ENCODE measurements around the gene BZW2.

BZW2 gene

DNA sequence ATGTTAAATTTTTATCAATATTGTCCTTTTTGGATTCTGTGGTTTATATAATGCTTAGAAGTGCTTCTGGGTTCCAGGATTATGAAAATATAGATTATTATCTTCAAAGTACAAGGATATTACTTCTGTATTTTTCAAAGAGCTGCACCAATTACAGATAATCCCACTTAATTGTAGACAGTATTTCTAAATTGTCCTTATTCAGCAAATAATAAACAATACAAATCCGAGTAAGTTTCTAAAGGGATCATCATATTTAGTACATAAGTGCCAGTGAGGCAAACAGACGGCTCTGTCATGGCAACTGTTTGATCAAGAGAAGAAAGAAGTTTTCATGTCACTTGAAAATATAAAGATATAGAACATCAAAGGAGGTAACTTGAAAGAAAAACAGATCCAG, 19.6 kb upstream of the BZW2 start:
- TF ChIP-seq, protein P1, sequence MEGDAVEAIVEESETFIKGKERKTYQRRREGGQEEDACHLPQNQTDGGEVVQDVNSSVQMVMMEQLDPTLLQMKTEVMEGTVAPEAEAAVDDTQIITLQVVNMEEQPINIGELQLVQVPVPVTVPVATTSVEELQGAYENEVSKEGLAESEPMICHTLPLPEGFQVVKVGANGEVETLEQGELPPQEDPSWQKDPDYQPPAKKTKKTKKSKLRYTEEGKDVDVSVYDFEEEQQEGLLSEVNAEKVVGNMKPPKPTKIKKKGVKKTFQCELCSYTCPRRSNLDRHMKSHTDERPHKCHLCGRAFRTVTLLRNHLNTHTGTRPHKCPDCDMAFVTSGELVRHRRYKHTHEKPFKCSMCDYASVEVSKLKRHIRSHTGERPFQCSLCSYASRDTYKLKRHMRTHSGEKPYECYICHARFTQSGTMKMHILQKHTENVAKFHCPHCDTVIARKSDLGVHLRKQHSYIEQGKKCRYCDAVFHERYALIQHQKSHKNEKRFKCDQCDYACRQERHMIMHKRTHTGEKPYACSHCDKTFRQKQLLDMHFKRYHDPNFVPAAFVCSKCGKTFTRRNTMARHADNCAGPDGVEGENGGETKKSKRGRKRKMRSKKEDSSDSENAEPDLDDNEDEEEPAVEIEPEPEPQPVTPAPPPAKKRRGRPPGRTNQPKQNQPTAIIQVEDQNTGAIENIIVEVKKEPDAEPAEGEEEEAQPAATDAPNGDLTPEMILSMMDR (conservative IDR thresholded peaks at IDR 0.05; ENCODE audit: low read depth), result no peak
- ChIA-PET POLR2A (ENCODE audit: low non-redundant PET) (no interaction called here), CTCF (no interaction called here)
- no peak overlapping the region for H3K27ac ChIP-seq
- DNase-seq (ENCODE audit: low spot score), result no peak

DNA sequence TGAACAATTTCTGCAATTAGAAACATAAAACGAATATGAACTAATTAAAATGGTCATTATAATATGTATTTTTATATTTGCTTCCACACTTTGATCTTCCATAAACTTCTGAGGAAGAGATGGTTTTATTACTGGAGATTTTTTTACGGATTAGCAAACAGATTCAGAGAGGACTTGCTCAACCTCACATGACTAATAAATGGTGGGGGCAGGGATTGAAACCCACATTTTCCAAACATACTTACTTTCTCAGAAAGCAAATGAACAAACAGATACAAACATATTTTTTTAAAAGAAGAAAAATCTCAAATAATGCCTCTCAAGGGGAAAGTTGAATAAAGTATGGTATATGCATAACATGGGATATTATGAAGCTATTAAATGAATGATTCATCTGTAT, 18.7 kb upstream of the BZW2 start:
- CTCF ChIA-PET, result no interaction called here
- POLR2A ChIA-PET (ENCODE audit: low non-redundant PET), result no interaction called here
- no peak overlapping the region for H3K27ac ChIP-seq
- TF ChIP-seq, protein P1 (conservative IDR thresholded peaks at IDR 0.05; ENCODE audit: low read depth), result no peak
- DNase-seq (ENCODE audit: low spot score), result peak; percentile 33

DNA sequence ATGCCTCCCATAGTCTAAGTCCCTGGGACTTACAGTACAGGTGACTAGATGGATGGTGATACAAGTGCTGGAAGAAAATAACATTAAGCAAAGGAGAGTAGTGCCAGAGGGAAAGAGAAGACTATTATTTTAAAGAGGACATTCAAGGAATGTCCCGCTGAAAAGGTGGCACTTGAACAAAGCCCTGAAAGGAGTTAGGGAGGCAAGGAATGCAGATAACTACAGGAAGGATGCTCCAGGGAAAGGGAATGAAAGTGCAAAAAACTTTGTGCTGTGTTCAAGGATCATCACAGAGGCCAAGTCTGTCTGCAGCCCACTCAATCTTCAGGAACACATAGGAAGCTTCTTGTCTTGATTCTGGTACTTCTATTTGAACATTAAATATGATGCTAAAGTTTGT, 15.3 kb upstream of the BZW2 start:
- TF ChIP-seq, protein P1 (conservative IDR thresholded peaks at IDR 0.05; ENCODE audit: low read depth), result no peak
- no peak for DNase-seq (ENCODE audit: low spot score)
- POLR2A ChIA-PET (ENCODE audit: low non-redundant PET), result no interaction called here
- H3K27ac ChIP-seq, result no peak overlapping the region
- CTCF ChIA-PET, result no interaction called here

DNA sequence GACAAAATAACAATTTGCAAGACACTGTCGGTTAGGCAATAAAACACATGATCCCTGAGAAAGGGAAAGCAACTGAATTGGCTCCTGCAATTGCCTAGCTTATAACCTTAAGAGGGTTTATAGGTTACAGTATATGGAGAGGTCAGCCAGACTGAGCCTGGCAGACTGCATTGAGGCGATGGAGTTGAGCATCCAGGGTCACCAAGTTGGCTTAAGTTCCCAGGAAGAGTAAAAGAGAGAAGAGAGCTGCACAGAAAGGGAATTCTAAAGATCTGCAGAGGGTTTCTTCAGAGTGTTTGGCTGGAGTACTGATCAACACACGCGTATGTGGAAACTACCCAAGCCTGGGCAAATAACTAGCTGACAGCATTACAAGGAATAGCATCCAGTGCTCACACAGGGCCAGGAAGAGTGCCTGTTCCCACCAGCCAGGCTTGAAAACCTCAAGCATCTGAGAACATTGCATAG, 11.7 kb upstream of the BZW2 start:
- ChIA-PET POLR2A (ENCODE audit: low non-redundant PET) (no interaction called here), CTCF (no interaction called here)
- no peak overlapping the region for H3K27ac ChIP-seq
- TF ChIP-seq, protein P1 (conservative IDR thresholded peaks at IDR 0.05; ENCODE audit: low read depth), result no peak
- DNase-seq (ENCODE audit: low spot score), result no peak

DNA sequence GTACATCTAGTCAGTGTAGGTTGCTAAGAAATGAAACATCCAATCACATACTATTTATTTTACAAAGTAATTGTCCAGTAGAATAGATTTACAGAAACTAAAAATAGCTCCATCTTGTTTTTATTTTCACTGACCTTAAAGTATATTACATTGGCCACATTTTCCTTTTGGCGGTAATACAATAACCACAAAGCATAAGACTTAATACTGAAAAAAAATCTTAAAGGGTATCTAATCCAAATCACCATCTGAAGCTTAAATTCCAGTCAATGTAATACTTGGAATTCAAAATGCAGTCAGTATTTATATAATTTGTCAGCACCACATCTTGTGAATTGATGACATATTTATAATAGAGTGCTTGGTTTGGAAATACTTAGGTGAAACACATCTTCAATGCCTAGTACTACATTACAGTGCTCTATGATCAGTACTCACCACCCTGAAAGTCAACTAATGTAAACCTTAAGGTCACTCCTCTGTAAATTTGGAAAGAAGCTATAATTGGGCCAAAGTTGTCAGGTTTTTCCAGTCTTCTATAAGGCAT, 9.4 kb upstream of the BZW2 start:
- no peak overlapping the region for H3K27ac ChIP-seq
- ChIA-PET CTCF (interaction anchor here (1.2 kb wide), 1 partner anchor 29 kb away, joined by 6 read pairs; no protein-coding TSS in a partner anchor), POLR2A (ENCODE audit: low non-redundant PET) (interaction anchor here (0.6 kb wide), 1 partner anchor 39 kb away, joined by 3 read pairs; no protein-coding TSS in a partner anchor)
- DNase-seq (ENCODE audit: low spot score), result no peak
- TF ChIP-seq, protein P1 (conservative IDR thresholded peaks at IDR 0.05; ENCODE audit: low read depth), result no peak

DNA sequence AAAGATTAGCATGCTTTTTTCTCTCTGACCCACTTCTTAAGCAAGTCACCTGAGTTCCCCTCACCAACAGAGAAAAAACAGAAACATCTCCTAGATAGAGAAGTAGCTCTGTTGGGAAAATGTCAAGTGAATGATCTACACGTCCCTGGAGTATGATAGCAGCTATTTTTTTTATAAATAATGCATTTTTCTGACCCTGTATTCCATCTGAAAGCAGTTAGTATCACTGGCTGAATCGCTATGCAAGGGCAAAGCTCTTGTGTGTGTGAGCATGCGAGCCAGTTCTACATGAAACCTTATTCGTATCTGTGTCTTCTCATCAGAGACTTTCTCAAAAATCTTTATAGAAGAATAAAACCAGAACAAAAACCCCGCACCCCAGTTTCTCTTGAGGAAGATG, 8.6 kb upstream of the BZW2 start:
- TF ChIP-seq, protein P1 (conservative IDR thresholded peaks at IDR 0.05; ENCODE audit: low read depth), result no peak
- no peak overlapping the region for H3K27ac ChIP-seq
- no peak for DNase-seq (ENCODE audit: low spot score)
- POLR2A ChIA-PET (ENCODE audit: low non-redundant PET), result no interaction called here
- CTCF ChIA-PET, result no interaction called here

All from RWPE1 (cell line).